NCI-H345 (cell line): ENCODE measurements around the gene OR10V1.
"Not testable (repeated sequence)": the region's sequence is repeated elsewhere in the genome, so short reads cannot be mapped to it uniquely, and the experiment has no call there.

ENCODE experiments used
- DNase-seq: peaks from one replicate; lab custom pipeline; 2025; lab: John Stamatoyannopoulos, UW

OR10V1 gene

GRCh38 chr11:59710136-59710847 lies 3.4 kb downstream of the OR10V1 start:
- DNase-seq, result no peak

- no peak for DNase-seq
These were observed 5.1 kb downstream of the OR10V1 start for GRCh38 chr11:59708537-59708936.

GRCh38 chr11:59707371-59707770 lies 6.3 kb downstream of the OR10V1 start:
- DNase-seq, result no peak

GRCh38 chr11:59706518-59707285 lies 6.9 kb downstream of the OR10V1 start:
- DNase-seq, result no peak

- no peak for DNase-seq
These were observed 8.4 kb downstream of the OR10V1 start for GRCh38 chr11:59705294-59705693.

- not testable (repeated sequence) for DNase-seq
These were observed 10.1 kb downstream of the OR10V1 start for GRCh38 chr11:59703515-59703914.

GRCh38 chr11:59700157-59700556 lies 13.5 kb downstream of the OR10V1 start:
- DNase-seq, result not testable (repeated sequence)

GRCh38 chr11:59698506-59698905 lies 15.1 kb downstream of the OR10V1 start:
- no peak for DNase-seq

GRCh38 chr11:59692915-59693314 lies 20.7 kb downstream of the OR10V1 start:
- DNase-seq, result no peak

- DNase-seq, result no peak
These were observed 22.5 kb downstream of the OR10V1 start for GRCh38 chr11:59691156-59691555.

- no peak for DNase-seq
These were observed 24.6 kb downstream of the OR10V1 start for GRCh38 chr11:59689015-59689414.

GRCh38 chr11:59681260-59681725 lies 32.4 kb downstream of the OR10V1 start:
- DNase-seq, result not testable (repeated sequence)

- peak; percentile 55 for DNase-seq
These were observed 33.1 kb downstream of the OR10V1 start for GRCh38 chr11:59680287-59681154.

- DNase-seq, result no peak
These were observed 34.3 kb downstream of the OR10V1 start for GRCh38 chr11:59679347-59679746.

- DNase-seq, result no peak
These were observed 34.9 kb downstream of the OR10V1 start for GRCh38 chr11:59678813-59679165.

- no peak for DNase-seq
These were observed 35.4 kb downstream of the OR10V1 start for GRCh38 chr11:59678118-59678812.

GRCh38 chr11:59676205-59676604 lies 37.4 kb downstream of the OR10V1 start:
- DNase-seq, result no peak

- DNase-seq, result no peak
These were observed 39.4 kb downstream of the OR10V1 start for GRCh38 chr11:59674291-59674690.

GRCh38 chr11:59673291-59673690 lies 40.4 kb downstream of the OR10V1 start:
- DNase-seq, result no peak

GRCh38 chr11:59671471-59671870 lies 42.2 kb downstream of the OR10V1 start:
- DNase-seq, result no peak

GRCh38 chr11:59669611-59670009 lies 44.0 kb downstream of the OR10V1 start:
- no peak for DNase-seq
